Skeletal muscle satellite cell (primary cell): ENCODE results near the gene RTEL1. TPM values are rescaled to one million over a fixed set of nuclear protein-coding genes. Genes with fewer than 3 reads are reported as not detected.

Experiments used
- H3K27me3 ChIP-seq: 2 replicates; pipeline ENCODE4 v1.7.0; 2013; ENCODE audit warnings: low read length; ENCODE audit not compliant: control insufficient read depth, insufficient read depth
- H3K36me3 ChIP-seq: 2 replicates; pipeline ENCODE4 v1.7.0; 2013; ENCODE audit warnings: mild to moderate bottlenecking, control low read depth, low read length; ENCODE audit not compliant: insufficient read depth
- H3K4me1 ChIP-seq: 2 replicates; pipeline ENCODE4 v1.7.0; 2013; ENCODE audit warnings: low read length; ENCODE audit not compliant: control insufficient read depth, insufficient read depth
- H3K4me2 ChIP-seq: 2 replicates; pipeline ENCODE4 v1.7.0; 2013; ENCODE audit warnings: mild to moderate bottlenecking, low read length
- H3K4me3 ChIP-seq: 2 replicates; pipeline ENCODE4 v1.7.0; 2013; ENCODE audit warnings: low read length
- H3K9ac ChIP-seq: 2 replicates; pipeline ENCODE4 v1.7.0; 2013; ENCODE audit warnings: mild to moderate bottlenecking, low read depth, low read length, moderate library complexity
- H3K9me3 ChIP-seq: replicated peaks from 2 replicates; pipeline ENCODE4 v1.7.0; 2013; ENCODE audit warnings: mild to moderate bottlenecking, control low read depth, low read length
- small RNA-seq: library from RNA; depleted of rRNA; stranded (forward); fragments of <200 nt; gene quantifications from one replicate; pipeline ENCODE3, GENCODE V24; 2012

RTEL1 gene

GRCh38 chr20:63744574-63745423, 86.7 kb downstream of the RTEL1 start:
- Histone ChIP-seq H3K4me1 (peaks cover 12% of the 10 kb centered on the region), H3K9me3 (no peaks in the 10 kb centered on the region), H3K36me3 (peaks cover 17% of the 10 kb centered on the region), H3K27me3 (no peaks in the 10 kb centered on the region), H3K9ac (no peak overlapping the region), H3K4me3 (no peak overlapping the region), H3K4me2 (no peak overlapping the region)

GRCh38 chr20:63745424-63745805, 87.3 kb downstream of the RTEL1 start:
- H3K9ac ChIP-seq: no peak overlapping the region
- H3K4me1 ChIP-seq: peaks cover 12% of the 10 kb centered on the region
- H3K27me3 ChIP-seq: no peaks in the 10 kb centered on the region
- H3K4me3 ChIP-seq: no peak overlapping the region
- no peaks in the 10 kb centered on the region for H3K9me3 ChIP-seq
- no peak overlapping the region for H3K4me2 ChIP-seq
- peaks cover 17% of the 10 kb centered on the region for H3K36me3 ChIP-seq

Small RNAs within 50 kb of the gene (small RNA-seq; reads per million reads assigned to genes)
- not detected for gene LIME1
- not detected for gene TNFRSF6B
